Left colon (tissue), 2 donors: Measurements from ENCODE around the gene WDCP. TPM values are rescaled to one million over a fixed set of nuclear protein-coding genes. Genes with fewer than 3 reads are reported as not detected.
A peak's percentile ranks its signal among the peaks of the same experiment; 100 is the strongest.
"Not testable (repeated sequence)": the region's sequence is repeated elsewhere in the genome, so short reads cannot be mapped to it uniquely, and the experiment has no call there.

Experiments
- ATAC-seq: fragments of 200-7000 bp; cut with Tn5 transposase; one replicate; pipeline ENCODE4 v1.9.1; 2020; ENCODE audit warnings: mild to moderate bottlenecking, moderate library complexity
- DNase-seq, 2 donors: peaks; one replicate each; pipeline ENCODE4 v3.0.0-alpha.2; 2020
- intact Hi-C, 2 donors: fragments of 100-400 bp; cut with DNase I in 1 of 2; cut with micrococcal nuclease in 1 of 2; formaldehyde crosslinking; loops; one replicate each; pipeline versions ENCODE4 v1.11.2 to v1.14.0; 2022; cut with DNase I, micrococcal nuclease
- long read RNA-seq: library from polyadenylated mRNA; unstranded; transcript quantifications from one replicate; pipeline ENCODE4 v2.0.0, GENCODE V29; 2021
- total RNA-seq, 2 donors: library from RNA; stranded (reverse); fragmentation: NEBNext Ultra II Directional; extraction: Animal tissue kit (Norgen Biotek cat#: 25700); gene quantifications; one replicate each; pipeline ENCODE4 v1.2.1, GENCODE V29; 2021
- donor health status: DM: no; HTN: no; CAD: no.
- donor health status: DM: yes; HTN: yes; CAD: no.

The WDCP gene, protein sequence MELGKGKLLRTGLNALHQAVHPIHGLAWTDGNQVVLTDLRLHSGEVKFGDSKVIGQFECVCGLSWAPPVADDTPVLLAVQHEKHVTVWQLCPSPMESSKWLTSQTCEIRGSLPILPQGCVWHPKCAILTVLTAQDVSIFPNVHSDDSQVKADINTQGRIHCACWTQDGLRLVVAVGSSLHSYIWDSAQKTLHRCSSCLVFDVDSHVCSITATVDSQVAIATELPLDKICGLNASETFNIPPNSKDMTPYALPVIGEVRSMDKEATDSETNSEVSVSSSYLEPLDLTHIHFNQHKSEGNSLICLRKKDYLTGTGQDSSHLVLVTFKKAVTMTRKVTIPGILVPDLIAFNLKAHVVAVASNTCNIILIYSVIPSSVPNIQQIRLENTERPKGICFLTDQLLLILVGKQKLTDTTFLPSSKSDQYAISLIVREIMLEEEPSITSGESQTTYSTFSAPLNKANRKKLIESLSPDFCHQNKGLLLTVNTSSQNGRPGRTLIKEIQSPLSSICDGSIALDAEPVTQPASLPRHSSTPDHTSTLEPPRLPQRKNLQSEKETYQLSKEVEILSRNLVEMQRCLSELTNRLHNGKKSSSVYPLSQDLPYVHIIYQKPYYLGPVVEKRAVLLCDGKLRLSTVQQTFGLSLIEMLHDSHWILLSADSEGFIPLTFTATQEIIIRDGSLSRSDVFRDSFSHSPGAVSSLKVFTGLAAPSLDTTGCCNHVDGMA
- total RNA-seq: 1 to 10 TPM; 3.2 to 4.2 TPM
- long read RNA-seq: 0 reads

DNA sequence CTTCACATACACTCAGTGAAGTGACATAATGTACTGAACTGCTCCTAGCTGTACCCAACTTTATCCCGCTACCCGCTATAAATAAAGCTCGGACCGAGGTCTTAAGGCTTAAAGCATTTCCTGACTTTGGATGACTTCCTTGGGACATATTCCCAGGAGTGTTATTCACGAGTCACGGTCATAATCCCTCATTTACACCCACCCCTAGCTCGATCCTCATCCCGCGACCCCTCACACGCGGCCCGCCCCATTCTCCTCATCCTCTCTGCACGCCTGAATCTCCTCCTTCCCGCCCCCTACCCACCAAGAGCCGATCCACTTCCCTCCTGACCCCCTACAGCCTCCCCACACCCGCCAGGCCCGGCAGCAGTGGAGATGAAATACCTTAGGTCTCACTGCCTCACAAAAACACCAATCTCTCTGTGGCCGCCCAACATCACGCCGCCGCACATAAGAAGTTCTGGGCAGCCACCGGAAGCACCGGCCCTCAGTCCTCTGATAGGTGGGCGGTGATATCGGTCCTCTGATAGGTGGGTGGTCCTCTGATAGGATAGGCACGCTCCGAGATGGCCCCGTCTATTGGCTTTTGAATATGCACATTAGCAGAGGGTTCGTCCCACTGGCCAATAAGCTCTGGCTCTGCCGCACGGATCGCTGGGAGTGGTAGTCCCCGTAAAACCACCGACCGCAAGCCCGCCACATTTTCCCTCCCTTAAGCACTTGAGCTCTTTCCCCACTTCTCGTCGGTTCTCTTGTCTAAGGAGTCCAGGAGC lies at the start of gene WDCP:
TSS of gene WDCP (minus strand) at position 462 of the 773 bp plus-strand sequence. CDS start 7,897 bp downstream, outside the sequence.
- intact Hi-C loops: no loop called here
- DNase-seq (peak; percentile 94 to 97), ATAC-seq (peak; percentile 97)

DNA sequence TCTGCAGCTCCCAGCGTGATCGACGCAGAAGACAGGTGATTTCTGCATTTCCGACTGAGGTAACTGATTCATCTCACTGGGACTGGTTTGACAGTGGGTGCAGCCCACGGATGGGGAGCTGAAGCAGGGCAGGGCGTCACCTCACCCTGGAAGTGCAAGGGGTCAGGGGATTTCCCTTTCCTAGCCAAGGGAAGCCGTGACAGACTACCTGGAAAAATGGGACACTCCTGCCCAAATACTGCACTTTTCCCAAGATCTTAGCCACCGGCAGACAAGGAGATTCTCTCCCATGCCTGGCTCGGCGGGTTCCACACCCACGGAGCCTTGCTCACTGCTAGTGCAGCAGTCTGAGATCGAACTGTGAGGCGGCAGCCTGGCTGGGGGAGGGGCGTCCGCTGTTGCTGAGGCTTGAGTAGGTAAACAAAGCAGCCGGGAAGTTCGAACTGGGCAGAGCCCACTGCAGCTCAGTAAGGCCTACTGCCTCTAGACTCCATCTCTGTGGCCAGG lies 48.0 kb upstream of the WDCP start:
- ATAC-seq, DNase-seq, intact Hi-C loops: not testable (repeated sequence)

DNA sequence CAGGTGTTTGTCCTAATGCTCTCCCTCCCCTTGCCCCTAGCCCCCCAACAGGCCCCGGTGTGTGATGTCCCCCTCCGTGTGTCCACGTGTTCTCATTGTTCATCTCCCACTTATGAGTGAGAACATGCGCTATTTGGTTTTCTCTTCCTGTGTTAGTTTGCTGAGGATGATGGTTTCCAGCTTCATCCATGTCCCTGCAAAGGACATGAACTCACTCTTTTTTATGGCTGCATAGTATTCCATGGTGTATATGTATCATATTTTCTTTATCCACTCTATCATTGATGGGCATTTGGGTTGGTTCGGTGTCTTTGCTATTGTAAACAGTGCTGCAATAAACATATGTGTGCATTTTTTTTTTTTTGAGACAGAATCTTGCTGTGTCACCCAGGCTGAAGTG lies 46.1 kb upstream of the WDCP start:
- intact Hi-C loops, DNase-seq, ATAC-seq: not testable (repeated sequence)

- intact Hi-C loops: loop anchor here in 1 of 2 donors (10.0 kb wide), 2 partner anchors 164 to 264 kb away; partner anchors contain the start of gene ATAD2B
- ATAC-seq (no peak), DNase-seq (no peak)
These were observed 41.7 kb upstream of the WDCP start for GRCh38 chr2:24088821-24089359.

GRCh38 chr2:24087032-24087431 lies 39.8 kb upstream of the WDCP start:
- ATAC-seq: no peak
- intact Hi-C loops: loop anchor here in 1 of 2 donors (10.0 kb wide), 2 partner anchors 162 to 262 kb away; partner anchors contain the start of gene ATAD2B

DNA sequence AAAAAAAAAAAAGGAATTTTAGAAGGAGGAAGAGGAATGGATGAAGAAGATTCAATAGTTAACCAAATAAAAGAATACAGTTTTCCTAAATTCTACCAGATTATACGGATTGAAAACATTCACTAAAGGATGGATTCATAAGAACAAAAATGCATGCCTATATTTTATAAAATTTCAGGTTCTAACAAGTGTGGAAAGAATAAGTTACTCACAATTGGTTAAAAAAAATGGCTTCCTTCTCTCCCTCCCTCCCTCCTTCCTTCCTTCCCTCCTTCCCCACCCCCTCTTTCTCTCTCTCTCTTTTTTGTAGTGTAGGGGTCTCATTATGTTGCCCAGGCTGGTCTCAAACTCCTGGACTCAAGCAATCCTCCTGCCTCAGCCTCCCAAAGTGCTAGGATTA lies 39.0 kb upstream of the WDCP start:
- DNase-seq: no peak
- intact Hi-C loops: loop anchor here in 1 of 2 donors (10.0 kb wide), 2 partner anchors 161 to 261 kb away; partner anchors contain the start of gene ATAD2B
- no peak for ATAC-seq

More at GRCh38 chr2:24087032-24087431, 39.8 kb upstream of the WDCP start:
- DNase-seq: no peak

- intact Hi-C loops: loop anchor here in 1 of 2 donors (10.0 kb wide), 2 partner anchors 160 to 260 kb away; partner anchors contain the start of gene ATAD2B
These were observed 38.0 kb upstream of the WDCP start for GRCh38 chr2:24085200-24085489.

DNA sequence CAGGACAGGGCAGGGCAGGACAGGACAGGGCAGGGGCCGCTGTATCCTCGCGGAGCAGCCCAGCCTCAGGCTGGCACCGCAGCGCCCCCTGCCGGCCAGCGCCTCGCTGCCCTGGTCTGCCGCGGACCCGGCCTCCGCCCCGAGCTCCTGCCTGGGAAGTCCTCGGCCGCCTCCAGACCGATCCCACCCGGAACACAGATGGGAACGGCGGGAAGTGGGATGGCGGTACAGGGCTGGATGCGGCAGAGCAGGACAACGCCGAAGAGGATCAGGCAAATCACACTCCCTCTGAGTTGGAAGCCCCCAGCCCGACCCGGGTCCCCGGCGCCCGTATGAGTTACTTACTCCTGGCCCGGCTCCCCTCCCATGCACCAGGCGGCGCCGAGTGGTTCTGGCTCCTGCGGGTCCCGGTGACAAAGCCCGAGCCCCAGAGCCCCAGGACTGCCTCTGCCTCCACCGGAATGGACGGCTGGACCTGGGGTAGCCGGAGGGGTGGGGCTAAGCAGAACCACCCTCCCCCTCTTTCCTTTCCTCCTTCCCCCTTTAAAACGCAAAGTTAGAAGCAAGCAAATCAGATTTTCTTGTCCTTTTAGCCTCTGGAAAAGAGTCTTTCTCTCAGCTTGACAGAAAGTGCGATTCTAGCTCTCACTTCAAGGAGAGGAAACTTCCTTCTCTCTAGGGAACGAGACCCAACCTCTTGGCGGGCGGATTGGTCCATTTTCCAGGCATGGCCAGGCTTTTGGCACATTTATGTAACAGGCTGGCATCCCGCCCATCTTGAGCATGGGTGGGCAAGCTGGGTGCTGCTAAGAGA lies 37.4 kb upstream of the WDCP start, which contains the start of gene TP53I3:
TSS of gene TP53I3 (minus strand) at position 449 of the 814 bp plus-strand sequence. CDS start 508 bp downstream, outside the sequence.
- DNase-seq: peak; percentile 89 to 91
- ATAC-seq: peak; percentile 75
- intact Hi-C loops: loop anchor here in 1 of 2 donors (10.0 kb wide), 2 partner anchors 160 to 260 kb away; partner anchors contain the start of gene ATAD2B

More at GRCh38 chr2:24085200-24085489, 38.0 kb upstream of the WDCP start:
- DNase-seq: no peak
- ATAC-seq: no peak

DNA sequence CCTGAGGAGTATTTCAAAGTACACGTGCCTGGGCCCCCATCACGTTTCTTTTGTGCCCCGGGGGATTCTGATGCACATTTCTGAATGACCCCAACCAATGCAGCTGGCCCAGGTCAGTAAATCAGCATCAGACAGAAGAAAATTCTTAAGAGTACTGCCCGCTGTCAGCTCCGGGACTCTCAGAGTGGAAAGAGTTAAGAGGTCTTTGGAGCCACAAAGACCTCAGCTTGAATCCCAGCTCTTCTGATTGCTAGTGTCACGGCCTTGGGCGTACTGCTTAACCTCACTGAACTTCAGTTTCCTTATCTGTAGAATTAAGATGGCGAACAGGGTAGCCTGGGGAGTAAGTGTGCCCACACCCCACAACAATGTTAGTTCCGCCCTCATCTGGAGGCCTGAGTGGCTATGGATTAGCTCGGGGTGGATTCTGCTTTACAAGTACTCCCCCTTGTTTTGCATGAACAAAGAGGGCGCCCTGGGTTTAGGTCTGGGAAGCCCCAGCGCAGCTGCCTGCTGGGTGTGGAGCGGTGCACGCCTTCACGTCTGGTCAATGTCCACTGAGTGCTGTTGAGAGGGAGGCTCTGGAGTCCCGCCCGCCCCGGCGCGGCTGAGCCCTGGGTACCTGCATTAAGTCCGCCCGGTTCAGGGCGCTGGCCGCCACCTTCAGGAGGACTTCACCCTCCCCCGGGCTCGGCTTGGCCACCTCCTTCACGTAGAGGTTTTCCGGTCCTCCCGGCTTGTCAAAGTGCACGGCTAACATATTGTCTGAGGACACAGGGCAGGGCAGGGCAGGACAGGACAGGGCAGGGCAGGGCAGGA lies 36.6 kb upstream of the WDCP start:
- peak; percentile 84 for ATAC-seq
- intact Hi-C loops: loop anchor here in 1 of 2 donors (10.0 kb wide), 2 partner anchors 159 to 259 kb away; partner anchors contain the start of gene ATAD2B

GRCh38 chr2:24082787-24083566 lies 35.8 kb upstream of the WDCP start:
- intact Hi-C loops: loop anchor here in 1 of 2 donors (10.0 kb wide), 2 partner anchors 158 to 258 kb away; partner anchors contain the start of gene ATAD2B
- no peak for DNase-seq
- ATAC-seq: no peak

More for the DNA sequence above, 36.6 kb upstream of the WDCP start:
- peak; percentile 91 to 96 for DNase-seq

DNA sequence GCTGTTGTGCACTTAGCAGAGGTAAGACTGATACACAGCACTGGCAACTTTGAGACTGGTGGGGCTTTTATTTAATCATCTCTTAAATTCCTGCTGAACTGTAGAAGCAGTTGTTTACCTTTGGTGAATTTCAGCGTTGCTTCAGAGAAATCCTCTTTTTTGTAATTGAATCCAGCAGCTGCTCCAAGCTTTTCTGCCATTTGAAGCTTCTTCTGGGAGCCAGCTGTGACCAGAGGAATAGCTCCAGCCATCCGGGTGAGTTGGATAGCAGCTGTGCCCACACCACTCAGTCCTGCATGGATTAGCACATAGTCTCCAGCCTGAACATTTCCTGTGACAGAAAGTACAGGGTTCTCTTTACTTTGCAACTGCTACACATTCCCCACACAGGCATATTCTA lies 33.5 kb upstream of the WDCP start:
- no peak for ATAC-seq
- intact Hi-C loops: loop anchor here in 1 of 2 donors (10.0 kb wide), 2 partner anchors 156 to 256 kb away; partner anchors contain the start of gene ATAD2B
- DNase-seq: no peak

GRCh38 chr2:24077879-24078278 lies 30.7 kb upstream of the WDCP start:
- intact Hi-C loops: no loop called here
- DNase-seq: no peak
- ATAC-seq: no peak

GRCh38 chr2:24077535-24077877 lies 30.3 kb upstream of the WDCP start:
- DNase-seq (no peak), ATAC-seq (no peak)
- intact Hi-C loops: no loop called here

DNA sequence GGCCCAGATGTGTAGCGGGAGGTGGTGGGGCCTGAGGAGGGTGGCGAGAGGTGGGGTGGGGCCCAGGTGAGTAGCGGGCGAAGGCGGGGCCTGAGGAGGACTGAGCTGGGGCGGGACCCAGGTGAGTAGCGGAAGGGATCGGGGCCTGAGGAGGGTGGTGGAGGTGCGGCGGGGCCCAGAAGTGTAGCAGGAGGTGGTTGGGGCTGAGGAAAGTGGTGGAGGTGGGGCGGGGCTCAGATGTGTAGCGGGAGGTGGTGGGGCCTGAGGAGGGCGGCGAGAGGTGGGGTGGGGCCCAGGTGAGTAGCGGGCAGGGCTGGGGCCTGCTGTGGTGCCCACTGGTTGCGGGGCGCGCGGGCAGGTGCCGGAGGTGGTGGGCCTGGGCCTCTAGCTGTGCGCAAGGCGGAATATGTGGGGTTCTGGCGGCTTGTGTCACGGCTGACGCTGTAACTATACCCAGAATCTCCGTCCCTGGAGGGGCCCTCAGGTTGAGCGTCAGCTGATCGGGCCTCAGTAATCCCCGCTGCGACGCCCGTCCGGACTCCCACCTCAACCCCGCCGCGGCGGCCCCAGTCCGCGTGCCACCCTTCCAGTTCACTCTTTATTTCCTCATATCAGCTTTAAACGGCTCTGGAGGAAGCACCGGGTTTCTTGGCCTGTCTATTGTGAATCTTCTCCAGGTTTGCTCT lies 29.8 kb upstream of the WDCP start:
- no peak for DNase-seq
- peak; percentile 17 for ATAC-seq
- intact Hi-C loops: no loop called here
